G401 (cell line): Measurements from ENCODE around the gene FHAD1. TPM values are rescaled to one million over a fixed set of nuclear protein-coding genes. Genes with fewer than 3 reads are reported as not detected.
A peak's percentile ranks its signal among the peaks of the same experiment; 100 is the strongest.

Source experiments
- DNase-seq: peaks from one replicate; pipeline ENCODE4 v3.0.0-alpha.2; 2015; ENCODE audit warnings: low spot score
- in situ Hi-C: cut with HindIII; loops from 2 replicates; pipeline ENCODE4 v1.10.0; 2016; ENCODE audit warnings: low sequenced_read_pairs, mixed read lengths
- total RNA-seq: library from RNA; depleted of rRNA; stranded (reverse); fragments of >200 nt; shearing (Covaris generic); gene quantifications from 2 replicates; pipeline ENCODE4 v1.2.3, GENCODE V29; 2014

Gene FHAD1
- total RNA-seq, 1 experiment from 2014 or later, result 24.0 TPM

DNA sequence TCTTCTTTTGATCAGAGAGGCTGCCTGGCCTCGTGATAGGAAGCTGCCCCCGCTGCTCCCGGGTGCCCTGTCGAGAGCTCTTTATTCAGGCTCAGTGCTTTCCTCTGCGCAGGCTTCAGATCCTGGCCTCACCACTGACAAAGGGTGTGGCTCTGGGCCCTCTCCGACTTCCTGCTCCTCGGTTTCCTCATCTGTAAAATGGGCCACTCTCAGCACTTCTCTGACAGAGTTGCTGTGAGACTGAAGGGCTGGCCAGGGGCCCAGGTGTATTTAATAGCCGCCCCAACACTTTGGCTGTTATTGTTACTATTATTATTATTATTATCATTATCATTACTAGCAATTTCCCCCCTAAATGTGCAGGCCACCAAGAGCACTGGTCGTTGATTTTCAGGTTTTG, 101.6 kb downstream of the FHAD1 start:
- in situ Hi-C loops, result no loop called here
- DNase-seq, result no peak

DNA sequence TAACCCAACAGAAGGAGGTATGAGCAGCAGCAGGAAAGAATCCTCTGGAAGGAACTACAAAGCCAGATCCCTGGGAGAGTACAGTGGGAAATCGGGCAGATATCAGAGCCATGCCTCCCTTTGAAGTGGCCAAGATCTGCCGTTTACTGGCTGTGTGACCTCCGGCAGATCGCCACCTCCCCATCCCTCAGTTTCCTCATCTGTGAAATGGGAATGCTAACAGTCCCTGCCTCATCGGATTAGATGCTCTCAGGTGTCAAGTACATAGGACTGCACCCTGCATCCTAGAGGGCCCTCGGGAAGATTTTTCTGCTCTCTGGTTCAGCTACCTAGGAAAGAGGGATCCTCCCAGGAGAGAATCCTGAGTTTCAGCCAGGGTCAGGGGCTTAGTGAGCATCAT, 102.1 kb downstream of the FHAD1 start:
- in situ Hi-C loops, result no loop called here
- DNase-seq, result no peak

DNA sequence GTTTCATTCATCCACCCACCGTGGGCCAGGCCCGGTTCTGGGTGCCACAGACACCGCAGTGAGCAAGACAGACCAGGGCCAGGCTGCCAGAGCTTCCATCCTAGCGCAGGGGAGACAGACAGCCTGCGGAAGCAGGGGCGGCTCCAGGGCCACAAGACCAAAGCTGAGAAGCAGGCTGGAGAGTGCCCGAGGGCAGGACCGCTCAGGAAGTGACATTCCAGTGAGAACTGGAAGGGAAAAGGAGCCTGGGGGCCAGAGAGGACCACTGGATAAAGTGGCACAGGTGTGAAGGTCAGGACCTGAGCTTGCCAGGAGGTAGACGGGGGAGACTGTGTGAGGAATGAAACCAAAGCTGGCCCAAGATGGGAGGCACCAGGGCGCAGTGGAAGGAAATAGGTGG, 103.1 kb downstream of the FHAD1 start:
- no peak for DNase-seq
- in situ Hi-C loops, result no loop called here

DNA sequence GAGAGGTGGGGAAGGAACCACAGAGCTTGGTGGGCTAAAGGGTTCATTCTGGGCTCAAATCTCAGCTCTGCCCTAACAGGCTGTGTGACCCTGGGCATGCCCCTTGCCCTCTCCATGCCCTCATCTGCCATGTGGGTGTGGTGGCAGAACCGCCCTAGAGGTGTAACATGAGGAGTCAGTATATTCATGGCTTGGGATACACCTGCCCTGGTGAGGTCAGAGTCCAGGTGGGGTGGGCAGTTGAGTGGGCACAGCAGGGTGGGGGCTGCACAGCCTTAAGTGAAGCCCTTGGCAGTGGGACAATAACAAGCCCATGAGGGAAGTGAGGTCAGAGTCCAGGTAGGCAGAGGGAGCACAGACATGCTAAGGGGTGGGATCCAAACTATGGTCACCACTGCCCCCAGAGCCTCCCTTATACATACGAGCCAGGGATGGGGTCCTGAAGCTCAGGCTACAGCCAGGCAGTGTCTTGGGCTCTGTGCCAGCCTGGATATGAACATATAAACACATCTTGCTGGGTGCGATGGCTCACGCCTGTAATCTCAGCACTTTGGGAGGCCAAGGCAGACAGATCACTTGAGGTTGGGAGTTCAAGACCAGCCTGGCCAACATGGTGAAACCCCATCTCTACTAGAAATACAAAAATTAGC, 103.7 kb downstream of the FHAD1 start:
- in situ Hi-C loops, result no loop called here
- DNase-seq, result no peak

DNA sequence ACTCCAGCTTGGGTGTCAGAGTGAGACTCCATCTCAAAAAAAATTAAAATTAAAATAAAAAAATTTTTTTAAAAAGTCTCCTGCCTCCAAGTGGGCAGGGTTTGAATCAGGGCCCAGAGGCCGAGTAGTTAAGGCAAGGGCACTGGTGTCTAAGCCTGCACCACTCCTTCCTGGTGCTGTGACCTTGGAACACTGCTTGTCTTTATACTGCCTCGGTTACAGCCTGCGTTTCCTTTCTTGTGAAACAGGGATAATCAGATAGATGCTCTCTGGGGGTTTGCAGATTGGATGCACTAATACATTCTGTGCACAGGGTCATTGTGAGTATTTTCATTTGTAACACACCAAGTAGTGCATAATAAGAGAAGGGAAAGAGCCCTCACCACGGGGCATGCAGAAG, 104.3 kb downstream of the FHAD1 start:
- in situ Hi-C loops, result no loop called here
- no peak for DNase-seq

DNA sequence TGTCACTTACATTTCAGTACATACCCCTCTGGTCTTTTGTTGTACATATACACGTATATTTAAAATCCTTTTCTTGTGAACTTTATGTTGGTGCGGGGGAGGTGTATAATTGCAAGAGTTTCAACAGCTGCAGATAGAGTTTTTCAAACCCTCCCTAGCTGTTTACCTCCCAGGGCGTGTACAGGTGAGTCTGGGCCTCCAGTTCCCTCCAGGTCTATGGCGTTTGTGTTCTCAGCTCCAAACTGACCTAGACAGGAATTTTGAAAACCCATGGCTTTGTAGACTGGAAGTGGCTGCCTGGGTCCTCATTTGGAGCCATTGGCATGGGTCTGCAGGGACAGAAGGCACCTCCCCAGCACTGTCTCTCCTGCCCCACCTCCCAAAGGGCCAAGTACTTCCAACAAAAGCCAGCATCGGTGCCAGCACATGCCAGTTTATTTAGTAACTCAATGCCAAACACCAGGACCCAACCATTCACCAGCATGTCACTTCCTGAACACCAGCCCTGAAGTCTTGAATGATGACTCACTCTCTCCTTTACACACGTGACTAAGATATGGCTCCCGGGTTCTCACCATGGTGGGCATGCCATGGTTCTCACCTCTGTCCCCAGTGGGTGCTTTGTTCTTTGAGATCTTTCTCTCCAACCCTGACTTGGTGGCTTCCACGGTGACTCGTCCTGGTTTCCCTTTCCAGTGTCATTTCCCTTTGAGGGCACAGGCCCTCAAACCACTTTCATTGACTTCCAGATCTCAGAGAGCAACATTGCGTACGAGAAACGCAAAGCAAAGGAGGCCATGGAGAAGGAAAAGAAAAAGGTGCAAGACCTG, 105.3 kb downstream of the FHAD1 start:
- in situ Hi-C loops, result no loop called here
- no peak for DNase-seq

DNA sequence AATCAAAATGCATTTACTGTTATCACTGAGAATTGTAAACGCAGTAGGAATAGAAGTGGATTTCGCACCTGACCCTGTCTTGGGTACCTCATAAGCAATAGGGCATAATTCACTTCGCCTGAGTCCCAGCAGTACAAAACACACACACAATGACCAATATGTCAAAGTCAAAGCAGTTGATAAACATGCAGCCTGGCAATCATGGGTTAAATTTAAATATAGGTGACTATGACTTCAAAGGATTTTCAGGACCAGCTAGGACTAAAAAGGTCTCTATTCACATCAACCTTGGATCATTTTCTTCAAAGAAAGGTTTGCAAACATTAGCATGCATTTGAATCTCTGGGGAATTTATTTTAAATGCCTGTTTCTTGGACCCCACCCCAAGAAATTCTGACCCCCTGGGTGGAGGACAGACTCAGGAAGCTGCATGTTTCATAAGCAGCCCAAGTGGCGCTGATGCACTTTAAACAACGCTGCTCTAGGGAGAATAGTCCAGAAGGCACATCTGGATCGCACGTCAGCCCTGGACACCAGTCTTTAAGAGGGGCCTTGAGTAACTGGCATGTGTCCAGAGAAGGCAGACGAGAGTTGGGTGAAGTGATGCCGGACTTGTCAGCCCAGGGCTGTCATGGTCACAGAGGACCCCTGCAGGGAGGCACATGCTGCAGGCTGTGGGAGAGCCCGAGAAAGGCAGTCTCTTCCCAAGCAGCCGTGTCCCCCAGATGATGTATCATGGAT, 107.0 kb downstream of the FHAD1 start:
- in situ Hi-C loops, result no loop called here
- no peak for DNase-seq

DNA sequence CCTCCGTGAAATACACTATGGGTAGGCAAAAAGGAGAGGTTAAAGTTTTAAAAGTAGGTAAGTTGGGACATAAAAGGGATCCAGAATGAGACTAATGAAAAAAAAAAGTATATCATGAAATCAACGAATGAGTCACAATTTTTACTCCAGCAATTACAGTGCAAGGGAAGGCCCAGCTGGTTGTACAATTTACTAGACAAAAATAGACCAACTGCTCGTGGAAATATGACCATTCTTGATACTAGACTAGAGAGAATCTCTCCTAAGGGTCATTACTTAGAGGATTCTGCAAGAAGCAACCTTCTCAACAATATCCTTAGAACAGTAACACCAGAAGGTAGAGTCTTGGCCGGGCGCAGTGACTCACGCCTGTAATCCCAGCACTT, 107.5 kb downstream of the FHAD1 start:
- no peak for DNase-seq
- in situ Hi-C loops, result no loop called here

DNA sequence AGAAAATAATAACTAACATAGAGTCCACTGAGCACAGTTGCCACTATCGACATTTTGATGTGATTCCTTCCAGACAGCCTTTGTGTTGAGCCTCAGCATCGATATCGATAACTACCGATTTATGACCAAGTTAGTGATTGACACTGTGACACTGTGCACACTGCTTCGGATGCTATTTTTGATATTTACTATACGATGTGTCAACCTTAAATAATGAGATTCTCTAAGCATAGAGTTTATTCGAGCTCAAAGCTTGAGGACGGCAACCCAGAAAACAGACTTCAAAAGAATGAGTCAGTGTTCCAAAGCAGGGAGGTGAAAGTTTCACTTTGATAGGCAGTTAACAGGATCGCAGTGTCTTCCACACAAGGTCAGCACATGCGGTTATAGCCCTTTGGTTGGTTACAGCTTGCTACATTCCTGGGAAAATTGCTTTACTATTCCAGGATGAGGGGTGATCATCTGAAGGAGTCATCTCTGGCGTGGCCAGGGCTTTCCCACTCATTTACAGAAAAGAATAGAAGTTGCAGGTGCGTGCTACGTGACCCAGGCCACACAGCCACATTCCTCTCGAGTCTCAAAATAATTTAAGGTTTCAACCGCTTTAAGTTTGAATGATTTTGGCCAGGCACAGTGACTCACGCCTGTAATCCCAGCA, 109.1 kb downstream of the FHAD1 start:
- in situ Hi-C loops, result no loop called here
- no peak for DNase-seq

DNA sequence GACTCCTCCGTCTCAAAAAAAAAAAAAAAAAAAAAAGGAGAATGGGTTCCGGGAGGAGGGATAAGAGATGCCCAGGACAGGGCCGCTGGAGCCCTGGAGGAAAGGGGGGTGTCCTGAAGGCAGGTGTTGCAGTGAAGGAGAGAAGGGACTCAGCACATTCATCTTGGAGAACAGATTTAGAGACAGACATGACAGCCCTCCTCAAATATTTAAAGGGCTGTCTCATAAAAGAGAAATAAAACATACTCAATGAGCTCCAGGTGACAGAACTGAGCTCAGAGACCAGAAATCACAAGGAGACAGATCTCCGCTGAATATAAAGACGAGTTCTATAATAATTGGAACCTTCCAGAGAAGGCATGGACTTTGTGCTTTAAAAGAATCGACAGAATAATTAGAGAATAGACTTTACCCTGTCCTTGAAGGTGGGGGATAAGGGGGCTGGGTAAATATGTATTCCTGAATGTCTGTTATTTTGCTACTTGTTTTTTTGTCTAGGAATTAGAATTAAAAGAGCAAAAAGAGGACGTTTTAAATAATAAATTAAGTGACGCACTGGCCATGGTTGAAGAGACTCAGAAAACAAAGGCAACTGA, 110.7 kb downstream of the FHAD1 start:
- DNase-seq, result no peak
- in situ Hi-C loops, result no loop called here

DNA sequence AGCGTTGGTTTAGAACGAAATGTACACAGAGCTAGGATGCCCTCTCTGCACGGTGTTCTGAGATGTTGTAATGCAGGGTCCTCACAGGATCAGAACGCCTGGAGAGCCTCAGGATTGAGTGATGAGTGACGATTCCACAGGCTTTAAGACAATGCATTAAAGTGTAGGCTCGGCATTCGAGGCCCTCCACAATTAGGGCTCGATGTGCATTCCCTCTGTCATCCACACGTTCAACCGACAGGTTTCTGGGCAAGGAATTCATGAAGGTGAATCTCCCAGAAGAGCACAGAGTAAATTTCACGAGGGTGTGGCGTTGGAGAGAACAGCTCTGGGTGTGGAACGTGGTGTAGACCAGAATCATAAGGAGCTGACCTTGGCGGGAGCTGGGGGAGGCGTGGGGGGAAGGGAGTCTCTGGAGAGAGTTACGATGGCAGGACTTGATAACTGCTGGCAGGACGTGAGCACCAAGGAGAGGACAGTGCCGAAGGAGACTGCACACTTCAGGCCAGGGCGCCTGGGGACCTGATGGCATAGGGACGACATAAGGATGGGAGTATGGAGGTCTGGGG, 111.6 kb downstream of the FHAD1 start:
- in situ Hi-C loops, result no loop called here
- DNase-seq, result no peak

DNA sequence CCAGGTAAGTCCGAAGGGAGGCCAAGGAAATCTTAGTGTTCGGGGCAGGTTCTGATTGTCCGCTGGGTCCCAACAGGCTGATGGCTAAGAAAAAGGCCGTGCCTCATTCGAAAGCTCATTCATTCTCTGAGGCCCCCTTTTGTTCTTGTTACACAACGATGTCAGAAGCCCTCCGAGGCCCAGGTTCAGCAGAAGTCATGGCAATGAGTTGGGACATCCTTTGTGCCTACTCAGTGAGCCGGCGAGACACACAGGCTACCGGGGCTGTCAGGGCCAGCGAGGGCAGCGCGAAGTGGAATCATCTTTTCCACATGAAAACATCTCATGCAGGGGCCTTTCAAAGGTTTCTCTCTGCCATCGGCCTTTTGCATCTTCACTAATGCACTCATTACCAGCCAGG, 113.7 kb downstream of the FHAD1 start:
- in situ Hi-C loops, result no loop called here

DNA sequence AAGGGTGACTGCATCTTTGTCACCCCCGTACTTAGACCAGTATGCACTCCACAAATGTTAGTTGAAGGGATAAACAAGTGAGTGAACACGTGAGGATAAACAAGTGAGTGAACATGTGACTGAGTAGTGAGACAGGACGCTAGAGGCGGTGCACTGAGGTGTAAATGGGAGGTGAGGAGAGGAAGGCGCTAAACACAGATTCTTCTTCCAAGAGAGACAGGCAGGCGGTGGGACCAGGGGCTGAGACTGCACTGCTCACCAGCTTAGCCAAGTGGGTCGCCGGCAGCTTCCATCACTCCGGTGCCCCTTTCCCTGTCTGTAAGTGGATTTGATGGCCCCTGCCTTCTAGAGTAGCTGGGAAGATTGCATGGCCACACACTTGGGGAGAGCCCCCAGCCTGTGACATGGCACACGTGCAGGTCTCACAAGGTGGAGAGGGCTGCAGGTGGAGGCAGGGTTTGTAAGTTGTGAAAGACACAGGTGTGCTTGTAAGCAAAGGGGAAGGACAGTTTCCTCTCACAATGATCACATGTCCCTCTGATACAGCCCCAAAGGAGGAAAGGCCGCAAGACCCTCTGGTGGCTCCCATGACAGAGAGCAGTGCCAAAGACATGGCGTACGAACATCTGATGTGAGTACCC, 115.2 kb downstream of the FHAD1 start:
- in situ Hi-C loops, result no loop called here
- no peak for DNase-seq

More for the DNA sequence above, 113.7 kb downstream of the FHAD1 start:
- DNase-seq, result no peak

DNA sequence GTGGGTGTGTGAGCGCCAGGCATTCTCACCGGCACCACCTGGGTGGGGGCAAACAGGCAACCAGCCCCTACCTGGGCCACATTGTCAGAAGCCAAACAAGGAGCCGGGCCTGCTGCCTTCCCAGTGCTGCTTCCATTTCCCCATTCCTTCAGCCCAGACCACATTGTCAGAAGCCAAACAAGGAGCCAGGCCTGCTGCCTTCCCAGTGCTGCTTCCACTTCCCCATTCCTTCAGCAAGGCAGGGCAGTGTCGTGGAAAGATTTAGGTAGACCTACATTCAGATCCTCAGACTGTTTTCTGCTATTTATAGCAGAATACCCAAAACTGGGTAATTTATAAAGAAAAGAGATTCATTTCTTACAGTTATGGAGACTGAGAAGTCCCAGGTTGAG, 115.7 kb downstream of the FHAD1 start:
- DNase-seq, result no peak
- in situ Hi-C loops, result no loop called here

DNA sequence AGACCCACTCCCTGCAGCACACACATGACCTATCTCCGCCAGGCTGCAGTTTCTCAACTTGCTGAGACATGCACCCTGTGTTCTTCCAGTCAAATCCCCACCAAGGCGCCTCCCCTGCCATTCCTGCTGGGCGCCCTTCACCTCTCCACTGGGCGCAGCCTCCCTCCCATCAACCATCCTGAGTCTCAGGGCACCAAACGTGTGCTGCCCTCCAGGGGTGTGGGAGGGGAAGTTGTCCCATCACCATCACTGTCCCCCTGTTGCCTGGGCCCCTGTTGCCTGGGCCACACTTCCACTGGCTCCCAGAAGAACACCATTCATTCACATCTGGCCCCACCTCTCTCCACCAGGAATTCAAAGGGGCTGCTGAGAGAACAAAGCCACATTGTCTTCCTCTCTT, 117.7 kb downstream of the FHAD1 start:
- DNase-seq, result no peak

DNA sequence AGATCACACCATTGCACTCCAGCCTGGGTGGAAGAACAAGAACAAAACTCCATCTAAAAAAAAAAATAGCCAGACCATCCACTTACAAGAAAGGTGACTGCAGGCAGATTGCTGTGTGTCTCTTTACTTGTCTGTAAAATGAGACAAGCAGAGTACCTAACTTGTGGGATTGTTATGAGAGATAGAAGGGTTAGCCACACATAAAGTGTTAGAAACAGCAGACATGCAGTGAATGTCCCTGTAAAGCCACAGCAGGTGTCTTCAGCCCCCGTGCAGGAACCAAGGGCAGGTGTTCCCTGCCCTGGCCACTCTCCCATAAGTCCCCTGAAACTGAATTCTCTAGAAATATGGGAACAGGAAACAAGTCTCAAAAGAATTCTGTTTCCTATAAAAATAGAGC, 121.9 kb downstream of the FHAD1 start:
- in situ Hi-C loops, result no loop called here
- no peak for DNase-seq

More for the DNA sequence above, 117.7 kb downstream of the FHAD1 start:
- in situ Hi-C loops, result no loop called here

DNA sequence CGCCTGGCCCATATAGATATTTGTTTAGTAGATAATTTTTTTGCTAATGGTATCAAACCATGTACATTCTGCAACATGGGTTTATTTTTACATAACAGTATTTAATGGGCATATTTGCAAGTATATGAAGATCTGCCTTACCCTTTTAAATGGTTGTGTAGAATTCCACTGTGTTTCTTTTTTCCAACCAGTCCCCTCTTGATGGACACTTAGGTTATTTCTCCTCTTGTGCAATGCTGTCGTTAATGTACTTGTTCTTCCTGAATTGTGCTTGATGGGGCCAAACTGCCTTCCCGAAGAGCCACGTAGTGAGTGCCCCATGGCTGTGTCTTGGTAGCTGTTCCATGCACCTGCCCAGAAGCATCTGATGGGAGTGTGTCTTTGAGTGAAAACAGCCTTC, 123.2 kb downstream of the FHAD1 start:
- in situ Hi-C loops, result no loop called here
- DNase-seq, result no peak

DNA sequence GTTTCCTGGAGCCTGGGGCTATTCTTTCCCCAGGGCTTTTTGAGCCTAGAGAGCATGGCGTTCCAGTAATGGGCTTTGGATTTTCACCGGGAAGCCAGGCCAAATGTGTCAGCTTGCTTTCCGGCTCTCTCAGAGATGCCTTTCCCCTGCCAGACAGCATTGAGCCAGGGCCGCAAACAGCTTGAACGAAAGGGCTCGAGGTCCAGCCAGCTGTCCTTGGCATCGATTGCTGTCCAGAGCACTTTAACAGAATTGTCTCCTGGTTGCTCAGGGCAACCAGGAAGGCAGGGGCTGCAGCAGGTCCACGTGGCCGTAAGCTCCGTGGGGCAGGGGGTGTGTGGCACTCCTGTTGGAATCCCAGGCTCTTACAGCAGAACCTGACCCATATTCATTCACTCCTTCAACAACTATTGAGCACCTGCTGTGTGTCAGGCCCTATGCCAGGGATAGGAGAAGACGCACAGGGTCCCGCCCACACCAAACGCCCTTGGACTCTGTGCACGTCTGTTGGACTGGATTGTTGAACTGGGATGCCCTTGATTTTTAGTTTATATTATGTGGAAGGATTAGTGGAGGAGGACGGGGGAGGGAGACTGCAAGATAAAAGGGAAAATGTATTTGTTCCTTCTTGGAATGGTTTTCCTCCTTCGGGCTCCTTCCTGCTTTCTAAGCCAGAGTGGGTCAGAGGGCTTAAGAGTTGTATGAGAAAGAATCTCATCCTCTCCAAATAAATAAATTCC, 123.9 kb downstream of the FHAD1 start:
- DNase-seq, result peak; percentile 93
- in situ Hi-C loops, result no loop called here
